Left forelimb (tissue), 1 donor: Measurements from ENCODE around the gene CADPS2.

Experiments
- DNase-seq: peaks from one replicate; pipeline ENCODE4 v3.0.0-alpha.2; 2018; ENCODE audit warnings: low spot score

Gene CADPS2

GRCh38 chr7:122453432-122453831 is 432.8 kb downstream of the CADPS2 start:
- DNase-seq: no peak

GRCh38 chr7:122448893-122449589 is 437.2 kb downstream of the CADPS2 start:
- DNase-seq: no peak

GRCh38 chr7:122442929-122443328 is 443.3 kb downstream of the CADPS2 start:
- DNase-seq: no peak

GRCh38 chr7:122438492-122438891 is 447.8 kb downstream of the CADPS2 start:
- DNase-seq: no peak

GRCh38 chr7:122438006-122438405 is 448.3 kb downstream of the CADPS2 start:
- no peak for DNase-seq

GRCh38 chr7:122433765-122434164 is 452.5 kb downstream of the CADPS2 start:
- no peak for DNase-seq

- DNase-seq: no peak
Observed at GRCh38 chr7:122430710-122431109, 455.6 kb downstream of the CADPS2 start.

GRCh38 chr7:122429926-122430325 is 456.3 kb downstream of the CADPS2 start:
- no peak for DNase-seq

GRCh38 chr7:122425731-122426130 is 460.5 kb downstream of the CADPS2 start:
- DNase-seq: no peak

- no peak for DNase-seq
Observed at GRCh38 chr7:122423591-122423990, 462.7 kb downstream of the CADPS2 start.

GRCh38 chr7:122416336-122416735 is 469.9 kb downstream of the CADPS2 start:
- no peak for DNase-seq

- DNase-seq: no peak
Observed at GRCh38 chr7:122415510-122415909, 470.8 kb downstream of the CADPS2 start.

GRCh38 chr7:122413339-122413738 is 472.9 kb downstream of the CADPS2 start:
- no peak for DNase-seq

- DNase-seq: no peak
Observed at GRCh38 chr7:122412883-122413282, 473.4 kb downstream of the CADPS2 start.

- no peak for DNase-seq
Observed at GRCh38 chr7:122412441-122412840, 473.8 kb downstream of the CADPS2 start.

- no peak for DNase-seq
Observed at GRCh38 chr7:122407195-122407594, 479.1 kb downstream of the CADPS2 start.

GRCh38 chr7:122403113-122403512 is 483.1 kb downstream of the CADPS2 start:
- DNase-seq: no peak

- no peak for DNase-seq
Observed at GRCh38 chr7:122402235-122402634, 484.0 kb downstream of the CADPS2 start.

GRCh38 chr7:122397381-122397780 is 488.9 kb downstream of the CADPS2 start:
- DNase-seq: no peak

- DNase-seq: no peak
Observed at GRCh38 chr7:122394512-122394911, 491.7 kb downstream of the CADPS2 start.

- DNase-seq: no peak
Observed at GRCh38 chr7:122384528-122384927, 501.7 kb downstream of the CADPS2 start.

GRCh38 chr7:122383934-122384333 is 502.3 kb downstream of the CADPS2 start:
- DNase-seq: no peak

GRCh38 chr7:122380992-122381391 is 505.3 kb downstream of the CADPS2 start:
- no peak for DNase-seq

- no peak for DNase-seq
Observed at GRCh38 chr7:122379491-122379890, 506.8 kb downstream of the CADPS2 start.
